OCI-LY7 (cell line): Measurements from ENCODE around the gene CARHSP1. TPM values are rescaled to one million over a fixed set of nuclear protein-coding genes. Genes with fewer than 3 reads are reported as not detected.

Experiments
- BruUV-seq: library from RNA; stranded (reverse); fragments of 400-500 nt; replicated peaks from 2 replicates; lab custom pipeline; 2021; lab: Mats Ljungman, UMichigan
- CTCF ChIA-PET: fragments of 300-600 bp; sonication (Branson Sonifier 250); formaldehyde crosslinking; loops from one replicate; lab custom pipeline; 2022; ENCODE audit warnings: antibody characterized with exemption; ENCODE audit not compliant: unreplicated experiment; lab: Charles Lee
- POLR2A ChIA-PET: fragments of 300-600 bp; sonication (Branson Sonifier 250); formaldehyde crosslinking; loops from one replicate; lab custom pipeline; 2022; ENCODE audit warnings: antibody characterized with exemption; lab: Charles Lee
- DNase-seq: peaks from one replicate; pipeline ENCODE4 v3.0.0-alpha.2; 2015; ENCODE audit warnings: low spot score
- H2AFZ ChIP-seq: fragments of 200-600 bp; sonication (generic), shearing (Covaris generic); 2 replicates; pipeline ENCODE4 v1.6.1; 2014; ENCODE audit warnings: mild to moderate bottlenecking, antibody characterized with exemption, low read length, moderate library complexity
- H3K27ac ChIP-seq: fragments of 200-600 bp; sonication (generic); 2 replicates; pipeline ENCODE4 v1.5.1; 2014; ENCODE audit warnings: mixed run types, low read depth, mild to moderate bottlenecking, moderate library complexity, low read length, inconsistent platforms; ENCODE audit not compliant: poor library complexity, severe bottlenecking
- H3K36me3 ChIP-seq: fragments of 200-600 bp; sonication (generic); 2 replicates; pipeline ENCODE4 v1.6.1; 2014; ENCODE audit warnings: mild to moderate bottlenecking, antibody characterized with exemption, low read length, moderate library complexity, mixed read lengths; ENCODE audit not compliant: insufficient read depth
- H3K4me1 ChIP-seq: fragments of 200-600 bp; sonication (generic); 2 replicates; pipeline ENCODE4 v1.5.1; 2014; ENCODE audit warnings: mild to moderate bottlenecking, low read length; ENCODE audit not compliant: insufficient read depth, poor library complexity, severe bottlenecking
- H3K4me2 ChIP-seq: fragments of 200-600 bp; sonication (generic); 2 replicates; pipeline ENCODE4 v1.6.1; 2014; ENCODE audit warnings: mild to moderate bottlenecking, low read length
- H3K4me3 ChIP-seq: fragments of 200-600 bp; sonication (generic); 2 replicates; pipeline ENCODE4 v1.5.1; 2014; ENCODE audit warnings: mild to moderate bottlenecking, low read depth, low read length; ENCODE audit not compliant: poor library complexity, severe bottlenecking
- H3K79me2 ChIP-seq: fragments of 200-600 bp; sonication (generic); 2 replicates; pipeline ENCODE4 v1.6.1; 2016; ENCODE audit warnings: low read depth, mild to moderate bottlenecking, low read length, moderate library complexity, mixed read lengths; ENCODE audit not compliant: insufficient read depth
- H3K9me2 ChIP-seq: fragments of 200-600 bp; sonication (generic); 2 replicates; pipeline ENCODE4 v1.6.1; 2016; ENCODE audit warnings: mild to moderate bottlenecking, low read length, mixed read lengths; ENCODE audit not compliant: insufficient read depth
- H3K9me3 ChIP-seq: fragments of 200-600 bp; sonication (generic); 2 replicates; pipeline ENCODE4 v1.6.1; 2014; ENCODE audit warnings: mild to moderate bottlenecking, mixed run types, low read length, mixed read lengths
- H4K20me1 ChIP-seq: fragments of 200-600 bp; sonication (generic); 2 replicates; pipeline ENCODE4 v1.6.1; 2014; ENCODE audit warnings: mild to moderate bottlenecking, antibody characterized with exemption, low read length, moderate library complexity, mixed read lengths; ENCODE audit not compliant: insufficient read depth
- EZH2phosphoT487 ChIP-seq: fragments of 200-600 bp; sonication (generic); IDR thresholded peaks from 2 replicates; pipeline ENCODE4 v1.6.1; 2018; ENCODE audit warnings: low read depth, borderline replicate concordance, mild to moderate bottlenecking, mixed run types, antibody characterized with exemption, low read length, moderate library complexity, mixed read lengths
- intact Hi-C: fragments of 100-400 bp; cut with micrococcal nuclease; formaldehyde crosslinking; loops from one replicate; pipeline ENCODE4 v1.10.0; 2022; ENCODE audit not compliant: unreplicated experiment
- total RNA-seq, 2 experiments: library from RNA; depleted of rRNA in 1 of 2; stranded (reverse); fragments of >200 nt in 1 of 2; shearing (Covaris generic) in 1 of 2; gene quantifications; 2 replicates each; pipeline ENCODE4 v1.2.3, GENCODE V29; 2014 to 2022
- TF ChIP-seq, protein P1 (sequence below): fragments of 200-600 bp; sonication (generic); conservative IDR thresholded peaks from 2 replicates; pipeline ENCODE4 v1.5.1; 2014; ENCODE audit warnings: mild to moderate bottlenecking, antibody characterized with exemption, low read length, moderate library complexity, mixed read lengths

CARHSP1 gene
- total RNA-seq, 2 experiments from 2014 or later: 156 to 241 TPM

DNA sequence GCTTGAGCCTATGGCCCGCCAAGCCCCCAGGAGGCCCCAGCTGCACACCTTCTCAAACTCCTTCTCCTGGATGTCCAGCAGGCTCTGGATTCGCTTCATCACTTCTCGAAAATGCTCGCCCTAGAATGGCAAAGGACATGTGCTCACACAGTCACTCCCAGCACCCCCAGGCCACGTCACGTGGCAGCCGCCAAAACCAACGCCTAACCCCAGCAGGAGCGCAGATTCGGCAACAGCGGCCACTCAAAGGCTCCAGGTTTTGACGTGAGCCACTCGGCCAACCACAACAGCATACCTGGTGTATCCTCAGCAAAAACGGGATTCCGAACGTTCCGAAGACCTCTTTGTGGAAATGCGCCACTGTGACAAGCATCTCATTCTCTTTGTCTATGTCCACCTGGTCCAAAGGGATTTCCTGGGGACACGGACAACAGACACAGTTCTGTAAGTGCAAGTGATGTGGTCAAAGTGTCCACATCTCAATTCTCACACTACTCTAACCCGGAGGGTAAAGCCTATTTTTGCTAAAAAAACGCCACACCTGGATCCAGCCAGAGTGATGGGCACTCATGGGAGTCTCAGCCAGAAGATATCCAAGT is 26.0 kb upstream of the CARHSP1 start:
- peaks cover 10% of the 10 kb centered on the region for H3K4me1 ChIP-seq
- ChIA-PET POLR2A (interaction anchor here (0.6 kb wide), 1 partner anchor 122 kb away, joined by 4 read pairs; no protein-coding TSS in a partner anchor), CTCF (no interaction called here)
- H3K9me2 ChIP-seq: no peaks in the 10 kb centered on the region
- BruUV-seq: no TSS peak
- H3K79me2 ChIP-seq: no peaks in the 10 kb centered on the region
- DNase-seq: no peak
- no peak overlapping the region for H3K4me3 ChIP-seq
- H4K20me1 ChIP-seq: no peaks in the 10 kb centered on the region
- TF ChIP-seq EZH2phosphoT487: no peak
- TF ChIP-seq, protein P1, sequence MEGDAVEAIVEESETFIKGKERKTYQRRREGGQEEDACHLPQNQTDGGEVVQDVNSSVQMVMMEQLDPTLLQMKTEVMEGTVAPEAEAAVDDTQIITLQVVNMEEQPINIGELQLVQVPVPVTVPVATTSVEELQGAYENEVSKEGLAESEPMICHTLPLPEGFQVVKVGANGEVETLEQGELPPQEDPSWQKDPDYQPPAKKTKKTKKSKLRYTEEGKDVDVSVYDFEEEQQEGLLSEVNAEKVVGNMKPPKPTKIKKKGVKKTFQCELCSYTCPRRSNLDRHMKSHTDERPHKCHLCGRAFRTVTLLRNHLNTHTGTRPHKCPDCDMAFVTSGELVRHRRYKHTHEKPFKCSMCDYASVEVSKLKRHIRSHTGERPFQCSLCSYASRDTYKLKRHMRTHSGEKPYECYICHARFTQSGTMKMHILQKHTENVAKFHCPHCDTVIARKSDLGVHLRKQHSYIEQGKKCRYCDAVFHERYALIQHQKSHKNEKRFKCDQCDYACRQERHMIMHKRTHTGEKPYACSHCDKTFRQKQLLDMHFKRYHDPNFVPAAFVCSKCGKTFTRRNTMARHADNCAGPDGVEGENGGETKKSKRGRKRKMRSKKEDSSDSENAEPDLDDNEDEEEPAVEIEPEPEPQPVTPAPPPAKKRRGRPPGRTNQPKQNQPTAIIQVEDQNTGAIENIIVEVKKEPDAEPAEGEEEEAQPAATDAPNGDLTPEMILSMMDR: no peak
- H3K27ac ChIP-seq: no peak overlapping the region
- no peak overlapping the region for H2AFZ ChIP-seq
- H3K4me2 ChIP-seq: no peak overlapping the region
- no peaks in the 10 kb centered on the region for H3K9me3 ChIP-seq
- H3K36me3 ChIP-seq: peaks cover 85% of the 10 kb centered on the region
- intact Hi-C loops: no loop called here

DNA sequence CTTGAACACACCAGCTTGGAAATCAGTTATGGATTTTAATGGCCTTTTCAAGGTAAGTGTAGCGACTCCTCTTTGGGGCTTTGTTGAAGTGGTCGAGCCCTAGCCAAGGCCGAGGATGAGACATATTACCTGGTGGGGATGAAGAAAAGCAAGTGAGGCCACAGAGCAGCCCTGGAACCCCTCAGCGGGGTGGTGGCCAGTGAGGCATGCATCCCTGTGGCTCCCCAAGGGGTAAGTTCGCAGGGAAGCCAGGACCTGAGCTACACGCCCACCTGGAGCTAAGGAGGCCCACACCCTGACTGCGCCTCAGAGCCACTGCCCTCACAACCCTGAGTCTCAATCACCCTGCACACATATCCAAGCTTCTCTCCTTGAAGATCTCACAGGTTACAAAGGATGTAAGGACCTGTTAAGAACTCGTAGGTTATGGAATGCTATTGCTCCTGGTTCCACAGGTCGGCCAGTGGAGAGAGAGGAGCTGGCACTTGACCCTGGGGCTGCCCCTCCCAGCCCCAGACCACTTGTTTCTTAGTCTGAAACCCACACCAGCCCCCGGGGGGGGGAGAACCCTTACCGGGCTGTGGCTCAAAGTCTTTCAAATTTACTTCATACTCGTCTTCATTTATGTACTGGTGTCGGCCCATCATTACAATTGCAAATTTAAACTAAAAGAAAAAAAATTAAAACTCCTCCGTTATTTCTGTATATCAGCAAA is 25.3 kb upstream of the CARHSP1 start:
- no peaks in the 10 kb centered on the region for H3K9me2 ChIP-seq
- H3K36me3 ChIP-seq: peaks cover 78% of the 10 kb centered on the region
- no peak overlapping the region for H3K4me3 ChIP-seq
- no peak overlapping the region for H2AFZ ChIP-seq
- H4K20me1 ChIP-seq: no peaks in the 10 kb centered on the region
- ChIA-PET POLR2A (no interaction called here), CTCF (interaction anchor here (0.6 kb wide), 1 partner anchor 16 kb away, joined by 3 read pairs; no protein-coding TSS in a partner anchor)
- no peak overlapping the region for H3K27ac ChIP-seq
- H3K9me3 ChIP-seq: no peaks in the 10 kb centered on the region
- no peak overlapping the region for H3K4me2 ChIP-seq
- H3K79me2 ChIP-seq: no peaks in the 10 kb centered on the region
- H3K4me1 ChIP-seq: peaks cover 10% of the 10 kb centered on the region
- no peak for DNase-seq
- no TSS peak for BruUV-seq
- TF ChIP-seq, protein P1: no peak
- no peak for TF ChIP-seq EZH2phosphoT487
- intact Hi-C loops: no loop called here

DNA sequence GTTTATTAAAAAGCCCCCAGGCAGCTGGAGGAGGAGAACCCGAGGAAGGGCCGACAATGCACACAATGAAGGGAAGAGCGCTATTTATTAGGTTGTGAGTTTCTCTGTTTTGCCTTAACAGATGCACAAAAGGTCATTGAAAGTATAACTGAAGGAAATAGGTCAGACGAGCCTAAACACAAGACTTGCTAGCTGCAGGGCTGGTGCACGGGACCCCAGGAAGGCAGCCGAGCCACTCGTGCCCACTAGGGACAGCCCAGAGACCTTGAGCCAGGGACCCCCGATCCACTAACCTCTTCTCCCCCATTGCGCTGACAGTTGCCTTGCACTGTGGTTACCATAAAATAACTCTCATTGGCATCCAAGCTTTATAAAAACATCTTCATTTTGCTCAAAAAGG is 24.6 kb upstream of the CARHSP1 start:
- Histone ChIP-seq H3K36me3 (peaks cover 71% of the 10 kb centered on the region), H3K79me2 (no peaks in the 10 kb centered on the region), H2AFZ (no peak overlapping the region), H3K4me2 (no peak overlapping the region), H3K27ac (no peak overlapping the region), H3K4me3 (no peak overlapping the region), H3K9me2 (no peaks in the 10 kb centered on the region), H3K4me1 (peaks cover 10% of the 10 kb centered on the region), H3K9me3 (no peaks in the 10 kb centered on the region), H4K20me1 (no peaks in the 10 kb centered on the region)
- TF ChIP-seq, protein P1: no peak
- no peak for TF ChIP-seq EZH2phosphoT487
- intact Hi-C loops: no loop called here
- DNase-seq: no peak
- POLR2A ChIA-PET: no interaction called here
- CTCF ChIA-PET: interaction anchor here (0.6 kb wide), 1 partner anchor 16 kb away, joined by 3 read pairs; no protein-coding TSS in a partner anchor
- TSS peak; percentile 61 for BruUV-seq
